ENCODE data around the gene SRL.

DNA sequence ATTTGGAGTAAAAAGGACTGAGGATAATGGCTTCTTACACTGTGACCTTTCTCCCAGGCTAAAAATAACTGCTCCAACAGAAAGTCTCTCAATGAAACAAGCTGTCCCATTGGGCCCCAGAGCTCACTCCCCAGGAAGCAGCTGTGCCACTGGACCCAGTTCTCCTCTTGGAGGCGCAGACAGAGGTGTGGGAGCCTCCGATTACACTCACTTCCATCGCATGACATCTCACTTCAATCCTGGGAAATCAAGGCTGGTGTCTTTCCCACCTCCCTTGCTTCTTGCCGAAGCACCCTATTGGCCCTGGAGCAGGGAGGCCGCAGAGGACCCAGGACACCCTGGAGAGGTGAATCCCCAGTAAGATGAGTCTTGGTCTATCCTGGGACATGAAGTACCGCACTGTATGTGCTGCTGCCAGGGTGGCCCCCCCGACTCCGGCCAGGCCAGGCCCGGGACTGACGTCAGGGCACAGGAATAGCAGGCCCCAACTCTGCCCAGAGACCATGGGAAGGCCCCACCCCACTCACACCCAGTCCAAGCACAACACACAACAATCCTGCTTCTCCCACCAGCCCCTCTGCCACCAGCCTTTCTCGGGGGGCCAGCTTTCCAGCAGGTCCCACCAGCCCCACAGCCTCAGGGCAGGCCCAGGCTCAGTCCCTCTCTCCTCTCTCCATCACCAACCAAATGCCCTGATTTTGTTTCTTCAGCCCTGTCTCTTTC lies 29.5 kb downstream of the SRL start:
- TF ChIP-seq ZBTB21 (CRISPR knock-in tag; IDR thresholded peaks at IDR 0.05; ENCODE audit: borderline replicate concordance), result no peak
- no peak for TF ChIP-seq SMAD3 (CRISPR knock-in tag; IDR thresholded peaks at IDR 0.05; ENCODE audit: borderline replicate concordance)
- TF ChIP-seq, protein P1, sequence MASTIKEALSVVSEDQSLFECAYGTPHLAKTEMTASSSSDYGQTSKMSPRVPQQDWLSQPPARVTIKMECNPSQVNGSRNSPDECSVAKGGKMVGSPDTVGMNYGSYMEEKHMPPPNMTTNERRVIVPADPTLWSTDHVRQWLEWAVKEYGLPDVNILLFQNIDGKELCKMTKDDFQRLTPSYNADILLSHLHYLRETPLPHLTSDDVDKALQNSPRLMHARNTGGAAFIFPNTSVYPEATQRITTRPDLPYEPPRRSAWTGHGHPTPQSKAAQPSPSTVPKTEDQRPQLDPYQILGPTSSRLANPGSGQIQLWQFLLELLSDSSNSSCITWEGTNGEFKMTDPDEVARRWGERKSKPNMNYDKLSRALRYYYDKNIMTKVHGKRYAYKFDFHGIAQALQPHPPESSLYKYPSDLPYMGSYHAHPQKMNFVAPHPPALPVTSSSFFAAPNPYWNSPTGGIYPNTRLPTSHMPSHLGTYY (CRISPR knock-in tag; IDR thresholded peaks at IDR 0.05), result no peak
- TF ChIP-seq, protein P2, sequence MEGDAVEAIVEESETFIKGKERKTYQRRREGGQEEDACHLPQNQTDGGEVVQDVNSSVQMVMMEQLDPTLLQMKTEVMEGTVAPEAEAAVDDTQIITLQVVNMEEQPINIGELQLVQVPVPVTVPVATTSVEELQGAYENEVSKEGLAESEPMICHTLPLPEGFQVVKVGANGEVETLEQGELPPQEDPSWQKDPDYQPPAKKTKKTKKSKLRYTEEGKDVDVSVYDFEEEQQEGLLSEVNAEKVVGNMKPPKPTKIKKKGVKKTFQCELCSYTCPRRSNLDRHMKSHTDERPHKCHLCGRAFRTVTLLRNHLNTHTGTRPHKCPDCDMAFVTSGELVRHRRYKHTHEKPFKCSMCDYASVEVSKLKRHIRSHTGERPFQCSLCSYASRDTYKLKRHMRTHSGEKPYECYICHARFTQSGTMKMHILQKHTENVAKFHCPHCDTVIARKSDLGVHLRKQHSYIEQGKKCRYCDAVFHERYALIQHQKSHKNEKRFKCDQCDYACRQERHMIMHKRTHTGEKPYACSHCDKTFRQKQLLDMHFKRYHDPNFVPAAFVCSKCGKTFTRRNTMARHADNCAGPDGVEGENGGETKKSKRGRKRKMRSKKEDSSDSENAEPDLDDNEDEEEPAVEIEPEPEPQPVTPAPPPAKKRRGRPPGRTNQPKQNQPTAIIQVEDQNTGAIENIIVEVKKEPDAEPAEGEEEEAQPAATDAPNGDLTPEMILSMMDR (IDR thresholded peaks at IDR 0.05), result no peak
- TF ChIP-seq KAT7 (CRISPR knock-in tag; IDR thresholded peaks at IDR 0.05; ENCODE audit: borderline replicate concordance), result no peak
- no peak for TF ChIP-seq NR1H2 (CRISPR knock-in tag; IDR thresholded peaks at IDR 0.05)
- no peak for TF ChIP-seq FOXK1 (CRISPR knock-in tag; IDR thresholded peaks at IDR 0.05)
